IMR-90 (cell line): ENCODE results near the gene EPB41L2. TPM values are rescaled to one million over a fixed set of nuclear protein-coding genes. Genes with fewer than 3 reads are reported as not detected.

Experiments used
- ATAC-seq: fragments of 200-7000 bp; cut with Tn5 transposase; 2 replicates; pipeline ENCODE4 v1.9.1; 2020; ENCODE audit warnings: low read depth, mild to moderate bottlenecking, moderate library complexity
- BruUV-seq: library from RNA; stranded (reverse); fragments of 400-500 nt; replicated peaks from 2 replicates; lab custom pipeline; 2021; lab: Mats Ljungman, UMichigan
- CTCF ChIA-PET: fragments of 300-600 bp; formaldehyde crosslinking; extraction: SDS; loops from one replicate; lab custom pipeline; 2021; ENCODE audit warnings: antibody characterized with exemption; lab: Yijun Ruan, JAX
- POLR2A ChIA-PET: fragments of 300-600 bp; sonication (Branson Sonifier 250); formaldehyde crosslinking; loops from one replicate; lab custom pipeline; 2022; ENCODE audit warnings: antibody characterized with exemption; ENCODE audit not compliant: unreplicated experiment; lab: Charles Lee
- DNase-seq: peaks from one replicate; pipeline ENCODE4 v3.0.0; 2013
- H2AFZ ChIP-seq: replicated peaks from 2 replicates; pipeline ENCODE3; 2013; ENCODE audit warnings: low read length, mild to moderate bottlenecking; ENCODE audit not compliant: poor library complexity
- H2AK5ac ChIP-seq: 2 replicates; pipeline ENCODE4 v1.6.1; 2013; ENCODE audit warnings: low read depth, low read length, inconsistent platforms
- H2AK9ac ChIP-seq: replicated peaks from 2 replicates; pipeline ENCODE3; 2013; ENCODE audit warnings: mild to moderate bottlenecking, low read depth, low read length, moderate library complexity; ENCODE audit not compliant: poor library complexity
- H2BK120ac ChIP-seq: 2 replicates; pipeline ENCODE4 v1.6.1; 2013; ENCODE audit warnings: low read depth, low read length, inconsistent platforms
- H2BK15ac ChIP-seq: 3 replicates; pipeline ENCODE4 v1.6.1; 2013; ENCODE audit warnings: low read depth, low read length, inconsistent platforms
- H2BK20ac ChIP-seq: 2 replicates; pipeline ENCODE4 v1.6.1; 2013; ENCODE audit warnings: low read depth, mild to moderate bottlenecking, inconsistent platforms, low read length, moderate library complexity
- H2BK5ac ChIP-seq: 2 replicates; pipeline ENCODE4 v1.6.1; 2013; ENCODE audit warnings: mild to moderate bottlenecking, low read depth, low read length, inconsistent platforms; ENCODE audit not compliant: poor library complexity, severe bottlenecking
- H3K14ac ChIP-seq: replicated peaks from 2 replicates; pipeline ENCODE4 v1.6.1; 2013; ENCODE audit warnings: low read depth, low read length, inconsistent platforms
- H3K18ac ChIP-seq: 2 replicates; pipeline ENCODE4 v1.6.1; 2013; ENCODE audit warnings: low read depth, low read length, control low read depth
- H3K23ac ChIP-seq: 2 replicates; pipeline ENCODE4 v1.6.1; 2013; ENCODE audit warnings: low read depth, low read length, inconsistent platforms
- H3K27ac ChIP-seq: 2 replicates; pipeline ENCODE4 v1.5.1; 2013; ENCODE audit warnings: mild to moderate bottlenecking, control low read depth, low read length; ENCODE audit not compliant: insufficient read depth
- H3K27me3 ChIP-seq: 2 replicates; pipeline ENCODE4 v1.6.1; 2013; ENCODE audit warnings: low read length; ENCODE audit not compliant: control insufficient read depth, insufficient read depth
- H3K36me3 ChIP-seq: 2 replicates; pipeline ENCODE4 v1.6.1; 2013; ENCODE audit warnings: low read length, mixed read lengths; ENCODE audit not compliant: control insufficient read depth, insufficient read depth
- H3K4ac ChIP-seq: 2 replicates; pipeline ENCODE4 v1.6.1; 2013; ENCODE audit warnings: low read depth, low read length, inconsistent platforms
- H3K4me1 ChIP-seq: 2 replicates; pipeline ENCODE4 v1.6.1; 2013; ENCODE audit warnings: low read length, mixed read lengths; ENCODE audit not compliant: control insufficient read depth, insufficient read depth
- H3K4me2 ChIP-seq: 2 replicates; pipeline ENCODE4 v1.6.1; 2013; ENCODE audit warnings: low read depth, mild to moderate bottlenecking, control low read depth, low read length, moderate library complexity
- H3K4me3 ChIP-seq: 2 replicates; pipeline ENCODE4 v1.5.1; 2013; ENCODE audit warnings: low read depth, mild to moderate bottlenecking, control low read depth, low read length, moderate library complexity; ENCODE audit not compliant: insufficient read depth
- H3K56ac ChIP-seq: 2 replicates; pipeline ENCODE4 v1.6.1; 2013; ENCODE audit warnings: low read length, inconsistent platforms; ENCODE audit not compliant: insufficient read depth; ENCODE audit errors: extremely low read depth
- H3K79me1 ChIP-seq, 2 experiments: 2 replicates each; pipeline ENCODE4 v1.6.1; 2013; ENCODE audit warnings: low read length in 2 of 2, inconsistent platforms in 1 of 2, low read depth in 1 of 2
- H3K9ac ChIP-seq: 2 replicates; pipeline ENCODE4 v1.6.1; 2013; ENCODE audit warnings: low read depth, low read length, control low read depth
- H3K9me1 ChIP-seq: 2 replicates; pipeline ENCODE4 v1.6.1; 2013; ENCODE audit warnings: low read length, inconsistent platforms; ENCODE audit not compliant: insufficient read depth
- H3K9me3 ChIP-seq: 2 replicates; pipeline ENCODE4 v1.6.1; 2013; ENCODE audit warnings: low read length; ENCODE audit not compliant: control insufficient read depth, insufficient read depth
- H4K20me1 ChIP-seq: 2 replicates; pipeline ENCODE4 v1.6.1; 2013; ENCODE audit warnings: low read length, inconsistent platforms; ENCODE audit not compliant: insufficient read depth
- H4K5ac ChIP-seq: 2 replicates; pipeline ENCODE4 v1.6.1; 2013; ENCODE audit warnings: mild to moderate bottlenecking, low read depth, low read length, control low read depth
- H4K8ac ChIP-seq, 2 experiments: 2 replicates each; pipeline ENCODE4 v1.6.1; 2013; ENCODE audit warnings: low read depth in 2 of 2, low read length in 2 of 2, control low read depth in 1 of 2, inconsistent platforms in 1 of 2
- H4K91ac ChIP-seq: 2 replicates; pipeline ENCODE4 v1.6.1; 2013; ENCODE audit warnings: low read depth, low read length, inconsistent platforms; ENCODE audit not compliant: insufficient read depth
- BHLHE40 ChIP-seq: fragments of 150-350 bp; IDR thresholded peaks from 2 replicates; pipeline ENCODE4 v1.6.1; 2016; ENCODE audit warnings: mild to moderate bottlenecking, low read depth, low read length
- CHD1 ChIP-seq: IDR thresholded peaks from 2 replicates; pipeline ENCODE4 v1.6.1; 2012; ENCODE audit warnings: low read depth, low read length, improper control_type of control experiment
- FOS ChIP-seq: fragments of 150-350 bp; IDR thresholded peaks from 2 replicates; pipeline ENCODE4 v1.6.1; 2016; ENCODE audit warnings: low read depth, low read length
- MAFK ChIP-seq: IDR thresholded peaks from 2 replicates; pipeline ENCODE4 v1.6.1; 2012; ENCODE audit warnings: low read depth, low read length, improper control_type of control experiment
- MXI1 ChIP-seq: IDR thresholded peaks from 2 replicates; pipeline ENCODE4 v1.6.1; 2012; ENCODE audit warnings: low read depth, mild to moderate bottlenecking, low read length, moderate library complexity, borderline replicate concordance
- NFE2L2 ChIP-seq: fragments of 150-350 bp; IDR thresholded peaks from 2 replicates; pipeline ENCODE4 v1.6.1; 2016; ENCODE audit warnings: low read depth, mild to moderate bottlenecking, low read length
- POLR2A ChIP-seq: IDR thresholded peaks from 2 replicates; pipeline ENCODE4 v1.6.1; 2012; ENCODE audit warnings: mild to moderate bottlenecking, low read depth, low read length
- RAD21 ChIP-seq: IDR thresholded peaks from 2 replicates; pipeline ENCODE4 v1.6.1; 2012; ENCODE audit warnings: low read length, improper control_type of control experiment
- RCOR1 ChIP-seq: IDR thresholded peaks from 2 replicates; pipeline ENCODE4 v1.6.1; 2012; ENCODE audit warnings: mild to moderate bottlenecking, low read length, improper control_type of control experiment; ENCODE audit not compliant: insufficient replicate concordance
- RFX5 ChIP-seq: IDR thresholded peaks from 2 replicates; pipeline ENCODE4 v1.8.0; 2012; ENCODE audit warnings: low read depth, mild to moderate bottlenecking, low read length, moderate library complexity
- SMC3 ChIP-seq: fragments of 150-350 bp; IDR thresholded peaks from 2 replicates; pipeline ENCODE4 v1.6.1; 2016; ENCODE audit warnings: low read depth, mild to moderate bottlenecking, antibody characterized with exemption, low read length, moderate library complexity
- whole genome bisulfite sequencing, 2 experiments: methylation state at CpG; one replicate each; pipeline versions ENCODE4 v1.1.5 to v1.1.7; 2013; ENCODE audit warnings: missing lambda C conversion rate in 2 of 2; ENCODE audit not compliant: insufficient read length in 1 of 2; ENCODE audit errors: extremely low coverage in 2 of 2; 5-methylcytosine and 5-hydroxymethylcytosine counted together
- dilution Hi-C: fragments of 300-500 bp; cut with HindIII; formaldehyde crosslinking; loops from one replicate; pipeline ENCODE4 v1.14.3; 2018; ENCODE audit warnings: low sequenced_read_pairs; ENCODE audit not compliant: unreplicated experiment
- in situ Hi-C: fragments of 300-500 bp; cut with MboI; formaldehyde crosslinking; loops from 3 replicates; pipeline ENCODE4 v1.14.3; 2019; ENCODE audit warnings: low sequenced_read_pairs, inconsistent platforms, mixed read lengths
- intact Hi-C: fragments of 100-400 bp; cut with micrococcal nuclease; formaldehyde crosslinking; loops from 2 replicates; pipeline ENCODE4 v1.10.0; 2022
- polyA plus RNA-seq, 3 experiments: library from polyadenylated mRNA; depleted of rRNA; stranded (reverse); fragments of >200 nt; gene quantifications; 2 replicates each; pipeline ENCODE4 v1.2.3, GENCODE V29; 2012; ENCODE audit warnings: low replicate concordance in 1 of 3
- total RNA-seq: library from RNA; depleted of rRNA; stranded (reverse); fragments of >200 nt; gene quantifications from 2 replicates; pipeline ENCODE4 v1.2.3, GENCODE V29; 2012
- TF ChIP-seq, protein P1 (sequence below): fragments of 150-350 bp; IDR thresholded peaks from 2 replicates; pipeline ENCODE4 v1.6.1; 2016; ENCODE audit warnings: low read depth, mild to moderate bottlenecking, low read length, moderate library complexity, borderline replicate concordance
- TF ChIP-seq, protein P2 (sequence below): fragments of 150-350 bp; IDR thresholded peaks from 2 replicates; pipeline ENCODE4 v1.6.1; 2017; ENCODE audit warnings: mild to moderate bottlenecking, antibody characterized with exemption, low read length, low read depth
- TF ChIP-seq, protein P3 (sequence below): conservative IDR thresholded peaks from 2 replicates; pipeline ENCODE4 v1.5.1; 2012; ENCODE audit warnings: mild to moderate bottlenecking, low read depth, low read length, improper control_type of control experiment

The EPB41L2 gene
- total and polyA plus RNA-seq, 2 of the 4 experiments (the other 2 are of a cell fraction), result 85.7 to 99.8 TPM

DNA sequence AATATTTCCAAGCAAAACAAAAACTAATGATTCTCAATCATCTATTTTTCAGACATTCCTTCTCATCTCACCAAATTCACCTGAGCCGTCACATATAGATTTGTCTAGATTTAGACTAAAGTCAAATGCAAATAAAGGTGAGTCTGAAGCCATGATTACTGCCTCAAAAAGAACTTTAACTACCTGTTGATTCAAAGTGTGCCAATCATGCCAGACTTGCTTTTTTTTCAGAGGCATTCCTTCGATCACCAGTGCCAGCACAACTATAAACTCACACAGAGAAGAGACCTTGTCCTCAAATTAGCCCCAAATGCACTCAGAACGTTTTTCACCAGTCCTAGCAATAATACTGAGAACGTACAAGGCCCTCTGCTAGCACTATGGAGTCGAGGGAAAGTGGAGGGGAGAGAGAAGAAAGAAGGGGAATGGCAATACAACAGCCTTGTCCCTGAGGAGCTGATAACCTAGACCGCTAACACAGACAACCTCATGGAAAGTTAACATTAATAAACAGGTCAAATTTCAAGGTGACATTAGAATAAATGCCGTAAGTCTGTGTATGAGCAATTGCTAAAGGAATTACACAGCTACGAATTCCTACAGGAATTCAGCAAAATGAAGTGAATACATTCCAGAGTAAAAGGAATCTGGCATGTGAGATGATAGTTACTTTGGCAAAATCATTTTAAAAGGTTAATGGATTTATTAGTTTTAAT lies 60.9 kb downstream of the EPB41L2 start:
- no TSS peak for BruUV-seq
- peak overlapping the region; percentile 55 for H3K4me2 ChIP-seq
- in situ Hi-C loops (no loop called here), dilution Hi-C loops (no loop called here), intact Hi-C loops (loop anchor here (2.0 kb wide), 1 partner anchor 63 kb away; no protein-coding TSS in a partner anchor)
- H3K27me3 ChIP-seq, result no peaks in the 10 kb centered on the region
- H3K9ac ChIP-seq, result peak overlapping the region; percentile 56; the same call in 1 of the 2 replicates
- no peak overlapping the region for H3K4me3 ChIP-seq
- no peak overlapping the region for H3K56ac ChIP-seq
- H3K79me1 ChIP-seq, result peaks cover 45 to 73% of the 10 kb centered on the region in 2 experiments
- H3K4ac ChIP-seq, result peak overlapping the region; percentile 29; the same call in 1 of the 2 replicates
- peak overlapping the region; percentile 66; the same call in 1 of the 2 replicates for H3K27ac ChIP-seq
- peak overlapping the region; percentile 60 for H2BK5ac ChIP-seq
- H4K91ac ChIP-seq, result peak overlapping the region; percentile 14; the same call in 1 of the 2 replicates
- peak overlapping the region; percentile 24 for H2AK5ac ChIP-seq
- WGBS, 2 experiments, result no CpG with 5 or more reads among the region's 8 CpGs
- peak overlapping the region; percentile 53 for H2BK20ac ChIP-seq
- H2AFZ ChIP-seq, result no peak overlapping the region
- peak overlapping the region in 1 of 2 experiments; percentile 66; a peak in 2 of 4 replicates for H4K8ac ChIP-seq
- H4K20me1 ChIP-seq, result peaks cover 36% of the 10 kb centered on the region
- H3K9me3 ChIP-seq, result peaks cover 2% of the 10 kb centered on the region; the same call in 1 of the 2 replicates
- H2AK9ac ChIP-seq, result no peak overlapping the region
- H3K4me1 ChIP-seq, result peaks cover 27% of the 10 kb centered on the region
- H2BK15ac ChIP-seq, result peak overlapping the region; percentile 8; the same call in 1 of the 3 replicates
- no peaks in the 10 kb centered on the region; the same call in 1 of the 2 replicates for H3K36me3 ChIP-seq
- ChIA-PET CTCF (no interaction called here), POLR2A (no interaction called here)
- H3K14ac ChIP-seq, result peak overlapping the region; percentile 87; the same call in 1 of the 2 replicates
- peak overlapping the region; percentile 86; the same call in 1 of the 2 replicates for H3K23ac ChIP-seq
- peak overlapping the region; percentile 75 for H4K5ac ChIP-seq
- DNase-seq (peak; percentile 44), ATAC-seq (peak; percentile 59)
- peaks cover 15% of the 10 kb centered on the region for H3K9me1 ChIP-seq
- peak overlapping the region; percentile 57 for H3K18ac ChIP-seq
- peak overlapping the region; percentile 54 for H2BK120ac ChIP-seq
- no peak for TF ChIP-seq CHD1
- TF ChIP-seq, protein P1, sequence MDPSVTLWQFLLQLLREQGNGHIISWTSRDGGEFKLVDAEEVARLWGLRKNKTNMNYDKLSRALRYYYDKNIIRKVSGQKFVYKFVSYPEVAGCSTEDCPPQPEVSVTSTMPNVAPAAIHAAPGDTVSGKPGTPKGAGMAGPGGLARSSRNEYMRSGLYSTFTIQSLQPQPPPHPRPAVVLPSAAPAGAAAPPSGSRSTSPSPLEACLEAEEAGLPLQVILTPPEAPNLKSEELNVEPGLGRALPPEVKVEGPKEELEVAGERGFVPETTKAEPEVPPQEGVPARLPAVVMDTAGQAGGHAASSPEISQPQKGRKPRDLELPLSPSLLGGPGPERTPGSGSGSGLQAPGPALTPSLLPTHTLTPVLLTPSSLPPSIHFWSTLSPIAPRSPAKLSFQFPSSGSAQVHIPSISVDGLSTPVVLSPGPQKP, result no peak
- no peak for TF ChIP-seq RCOR1
- TF ChIP-seq, protein P2, sequence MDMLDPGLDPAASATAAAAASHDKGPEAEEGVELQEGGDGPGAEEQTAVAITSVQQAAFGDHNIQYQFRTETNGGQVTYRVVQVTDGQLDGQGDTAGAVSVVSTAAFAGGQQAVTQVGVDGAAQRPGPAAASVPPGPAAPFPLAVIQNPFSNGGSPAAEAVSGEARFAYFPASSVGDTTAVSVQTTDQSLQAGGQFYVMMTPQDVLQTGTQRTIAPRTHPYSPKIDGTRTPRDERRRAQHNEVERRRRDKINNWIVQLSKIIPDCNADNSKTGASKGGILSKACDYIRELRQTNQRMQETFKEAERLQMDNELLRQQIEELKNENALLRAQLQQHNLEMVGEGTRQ, result no peak
- TF ChIP-seq, protein P3, sequence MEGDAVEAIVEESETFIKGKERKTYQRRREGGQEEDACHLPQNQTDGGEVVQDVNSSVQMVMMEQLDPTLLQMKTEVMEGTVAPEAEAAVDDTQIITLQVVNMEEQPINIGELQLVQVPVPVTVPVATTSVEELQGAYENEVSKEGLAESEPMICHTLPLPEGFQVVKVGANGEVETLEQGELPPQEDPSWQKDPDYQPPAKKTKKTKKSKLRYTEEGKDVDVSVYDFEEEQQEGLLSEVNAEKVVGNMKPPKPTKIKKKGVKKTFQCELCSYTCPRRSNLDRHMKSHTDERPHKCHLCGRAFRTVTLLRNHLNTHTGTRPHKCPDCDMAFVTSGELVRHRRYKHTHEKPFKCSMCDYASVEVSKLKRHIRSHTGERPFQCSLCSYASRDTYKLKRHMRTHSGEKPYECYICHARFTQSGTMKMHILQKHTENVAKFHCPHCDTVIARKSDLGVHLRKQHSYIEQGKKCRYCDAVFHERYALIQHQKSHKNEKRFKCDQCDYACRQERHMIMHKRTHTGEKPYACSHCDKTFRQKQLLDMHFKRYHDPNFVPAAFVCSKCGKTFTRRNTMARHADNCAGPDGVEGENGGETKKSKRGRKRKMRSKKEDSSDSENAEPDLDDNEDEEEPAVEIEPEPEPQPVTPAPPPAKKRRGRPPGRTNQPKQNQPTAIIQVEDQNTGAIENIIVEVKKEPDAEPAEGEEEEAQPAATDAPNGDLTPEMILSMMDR, result no peak
- TF ChIP-seq MAFK, result no peak
- TF ChIP-seq RFX5, result no peak
- no peak for TF ChIP-seq POLR2A
- no peak for TF ChIP-seq BHLHE40
- TF ChIP-seq NFE2L2, result no peak
- no peak for TF ChIP-seq MXI1
- TF ChIP-seq SMC3, result no peak
- no peak for TF ChIP-seq FOS
- no peak for TF ChIP-seq RAD21
